ENCODE data around the gene MAPKAPK3. TPM values are rescaled to one million over a fixed set of nuclear protein-coding genes. Genes with fewer than 3 reads are reported as not detected.
A peak's percentile ranks its signal among the peaks of the same experiment; 100 is the strongest.
"Not testable (repeated sequence)": the region's sequence is repeated elsewhere in the genome, so short reads cannot be mapped to it uniquely, and the experiment has no call there.

Gene MAPKAPK3
- total and polyA plus RNA-seq, 12 donors: 134 to 496 (median 328) TPM

GRCh38 chr3:50676031-50676705, 59.2 kb downstream of the MAPKAPK3 start:
- TF ChIP-seq CTCF (IDR thresholded peaks at IDR 0.05): no peak
- H3K9me3 ChIP-seq: no peaks in the 10 kb centered on the region
- DNase-seq: no peak
- 76 to 84% methylated on average over 7 of the region's 7 CpGs for WGBS, 2 donors
- no peak for ATAC-seq
- no peak overlapping the region for H3K27ac ChIP-seq
- H3K4me1 ChIP-seq: peaks cover 0 to 12% (median 5%) of the 10 kb centered on the region in 9 donors
- intact Hi-C loops (cut with DNase I): loop anchor here in 2 of 10 donors (10.0 kb wide), 2 partner anchors 101 to 219 kb away; no protein-coding TSS in a partner anchor
- peaks cover 3 to 88% (median 62%) of the 10 kb centered on the region in 7 donors for H3K27me3 ChIP-seq
- H3K36me3 ChIP-seq: no peaks in the 10 kb centered on the region
- H3K4me3 ChIP-seq: peak overlapping the region in 3 of 10 donors; percentile 51 to 57 (median 53)

- H3K9me3 ChIP-seq: no peaks in the 10 kb centered on the region
- TF ChIP-seq CTCF (IDR thresholded peaks at IDR 0.05): no peak
- DNase-seq (no peak), ATAC-seq (peak in 6 of 8 donors; percentile 79 to 95 (median 92))
- intact Hi-C loops (cut with DNase I): no loop called here
- H3K4me1 ChIP-seq: peaks cover 0 to 16% (median 5%) of the 10 kb centered on the region in 9 donors
- no peaks in the 10 kb centered on the region for H3K36me3 ChIP-seq
- H3K27me3 ChIP-seq: peaks cover 0 to 17% (median 0%) of the 10 kb centered on the region in 7 donors
- H3K4me3 ChIP-seq: no peak overlapping the region
- 49 to 68% methylated on average over 7 of the region's 7 CpGs for WGBS, 2 donors
- peak overlapping the region in 6 of 10 donors; percentile 6 to 61 (median 39) for H3K27ac ChIP-seq
Observed at GRCh38 chr3:50687127-50687751, 70.3 kb downstream of the MAPKAPK3 start.

GRCh38 chr3:50687916-50688315, 71.0 kb downstream of the MAPKAPK3 start:
- peaks cover 0 to 16% (median 5%) of the 10 kb centered on the region in 9 donors for H3K4me1 ChIP-seq
- no peaks in the 10 kb centered on the region for H3K36me3 ChIP-seq
- TF ChIP-seq CTCF (IDR thresholded peaks at IDR 0.05): no peak
- intact Hi-C loops (cut with DNase I): no loop called here
- H3K4me3 ChIP-seq: no peak overlapping the region
- 77 to 78% methylated on average over 2 of the region's 2 CpGs for WGBS, 2 donors
- peak overlapping the region in 6 of 10 donors; percentile 6 to 61 (median 39) for H3K27ac ChIP-seq
- H3K27me3 ChIP-seq: peaks cover 0 to 11% (median 0%) of the 10 kb centered on the region in 7 donors
- ATAC-seq: peak in 2 of 8 donors; percentile 41 to 46
- DNase-seq: no peak
- no peaks in the 10 kb centered on the region for H3K9me3 ChIP-seq

- H3K9me3 ChIP-seq; H3K27ac ChIP-seq; DNase-seq; intact Hi-C loops (cut with DNase I); H3K4me3 ChIP-seq; H3K27me3 ChIP-seq; ATAC-seq; H3K36me3 ChIP-seq: not testable (repeated sequence)
- H3K4me1 ChIP-seq: peaks cover 0 to 16% (median 5%) of the 10 kb centered on the region in 9 donors
- WGBS, 2 donors: 81 to 85% methylated on average over 4 of the region's 4 CpGs
Observed at GRCh38 chr3:50688602-50689001, 71.7 kb downstream of the MAPKAPK3 start.

Measured in heart right ventricle (tissue), 16 donors.